ENCODE results near the gene GSTA1.
"Not testable (repeated sequence)": the region's sequence is repeated elsewhere in the genome, so short reads cannot be mapped to it uniquely, and the experiment has no call there.

The GSTA1 gene

GRCh38 chr6:52802806-52803205, 810 bp downstream of the GSTA1 start:
- no peak for DNase-seq

GRCh38 chr6:52801188-52801841, 2.3 kb downstream of the GSTA1 start:
- no peak for DNase-seq

- DNase-seq = not testable (repeated sequence)
Observed at GRCh38 chr6:52799272-52799671, 4.3 kb downstream of the GSTA1 start.

GRCh38 chr6:52794366-52794765, 9.2 kb downstream of the GSTA1 start:
- not testable (repeated sequence) for DNase-seq

- DNase-seq = no peak
Observed at GRCh38 chr6:52790861-52791260, 12.8 kb downstream of the GSTA1 start.

- DNase-seq = not testable (repeated sequence)
Observed at GRCh38 chr6:52789658-52790057, 14.0 kb downstream of the GSTA1 start.

- no peak for DNase-seq
Observed at GRCh38 chr6:52788478-52788877, 15.1 kb downstream of the GSTA1 start.

- no peak for DNase-seq
Observed at GRCh38 chr6:52787917-52788316, 15.7 kb downstream of the GSTA1 start.

- no peak for DNase-seq
Observed at GRCh38 chr6:52786249-52786956, 17.2 kb downstream of the GSTA1 start.

GRCh38 chr6:52782696-52783274, 20.8 kb downstream of the GSTA1 start:
- DNase-seq = not testable (repeated sequence)

GRCh38 chr6:52782209-52782608, 21.4 kb downstream of the GSTA1 start:
- DNase-seq = not testable (repeated sequence)

- DNase-seq = no peak
Observed at GRCh38 chr6:52779237-52779636, 24.4 kb downstream of the GSTA1 start.

- not testable (repeated sequence) for DNase-seq
Observed at GRCh38 chr6:52776711-52777351, 26.8 kb downstream of the GSTA1 start.

- DNase-seq = not testable (repeated sequence)
Observed at GRCh38 chr6:52769399-52769798, 34.2 kb downstream of the GSTA1 start.

GRCh38 chr6:52767658-52768057, 36.0 kb downstream of the GSTA1 start:
- DNase-seq = not testable (repeated sequence)

GRCh38 chr6:52763322-52763916, 40.2 kb downstream of the GSTA1 start, which contains the start of gene GSTA2:
TSS of gene GSTA2 (minus strand) at chr6:52763475. CDS start at chr6:52757947, 5,528 bp downstream.
- DNase-seq = not testable (repeated sequence)

- DNase-seq = not testable (repeated sequence)
Observed at GRCh38 chr6:52761673-52762491, 41.7 kb downstream of the GSTA1 start.

- DNase-seq = peak; percentile 16
Observed at GRCh38 chr6:52760105-52760765, 43.4 kb downstream of the GSTA1 start.

GRCh38 chr6:52759085-52759484, 44.5 kb downstream of the GSTA1 start:
- no peak for DNase-seq

- DNase-seq = not testable (repeated sequence)
Observed at GRCh38 chr6:52757651-52758338, 45.8 kb downstream of the GSTA1 start.

- DNase-seq = no peak
Observed at GRCh38 chr6:52754443-52754842, 49.2 kb downstream of the GSTA1 start.
